GM19395 (cell line): ENCODE data around the gene MUC20.
"Not testable (repeated sequence)": the region's sequence is repeated elsewhere in the genome, so short reads cannot be mapped to it uniquely, and the experiment has no call there.

Experiments
- ATAC-seq: cut with Tn5 transposase; IDR thresholded peaks from one replicate; pipeline ENCODE4 v1.9.1; 2021; ENCODE audit warnings: mild to moderate bottlenecking, moderate library complexity; ENCODE audit not compliant: unreplicated experiment

MUC20 gene

GRCh38 chr3:195769551-195769950, 48.8 kb downstream of the MUC20 start:
- no peak for ATAC-seq

GRCh38 chr3:195770081-195770840, 49.5 kb downstream of the MUC20 start:
- no peak for ATAC-seq

GRCh38 chr3:195770841-195771645, 50.3 kb downstream of the MUC20 start:
- not testable (repeated sequence) for ATAC-seq

- ATAC-seq: no peak
Measured at GRCh38 chr3:195771646-195772300, 51.0 kb downstream of the MUC20 start.

- ATAC-seq: no peak
Measured at GRCh38 chr3:195773956-195774537, 53.3 kb downstream of the MUC20 start.

- ATAC-seq: no peak
Measured at GRCh38 chr3:195774917-195775316, 54.1 kb downstream of the MUC20 start.

GRCh38 chr3:195777975-195778374, 57.2 kb downstream of the MUC20 start:
- ATAC-seq: no peak

- not testable (repeated sequence) for ATAC-seq
Measured at GRCh38 chr3:195781236-195781635, 60.5 kb downstream of the MUC20 start.
